T-helper 1 cell treated with Interleukin-12 subunit alpha and Interleukin-12 subunit beta and Interleukin-4 antibody, amounts not matched to agents 30 μg/mL and 1 μg/mL, for 36 hours (primary cell): Measurements from ENCODE around the gene CLDND1.

Experiments
- H3K27ac Mint-ChIP-seq: one replicate; pipeline ENCODE4 v1.8.0; 2021; ENCODE audit warnings: mild to moderate bottlenecking, mixed read lengths
- H3K27me3 Mint-ChIP-seq: one replicate; pipeline ENCODE4 v1.8.0; 2021; ENCODE audit warnings: low read depth, mixed read lengths
- H3K36me3 Mint-ChIP-seq: one replicate; pipeline ENCODE4 v1.8.0; 2021; ENCODE audit warnings: low read depth, mixed read lengths
- H3K4me1 Mint-ChIP-seq: one replicate; pipeline ENCODE4 v1.8.0; 2021; ENCODE audit warnings: low read depth, mixed read lengths
- H3K4me3 Mint-ChIP-seq: one replicate; pipeline ENCODE4 v1.8.0; 2021; ENCODE audit warnings: mild to moderate bottlenecking, moderate library complexity, mixed read lengths
- H3K9me3 Mint-ChIP-seq: one replicate; pipeline ENCODE4 v1.8.0; 2021; ENCODE audit warnings: mixed read lengths

Gene CLDND1

GRCh38 chr3:98514948-98515347 is 7.8 kb downstream of the CLDND1 start:
- Mint-ChIP-seq H3K4me3 (peak overlapping the region; percentile 21), H3K4me1 (peaks cover 66% of the 10 kb centered on the region), H3K36me3 (peaks cover 84% of the 10 kb centered on the region), H3K27me3 (no peaks in the 10 kb centered on the region), H3K27ac (peak overlapping the region; percentile 23), H3K9me3 (no peaks in the 10 kb centered on the region)

DNA sequence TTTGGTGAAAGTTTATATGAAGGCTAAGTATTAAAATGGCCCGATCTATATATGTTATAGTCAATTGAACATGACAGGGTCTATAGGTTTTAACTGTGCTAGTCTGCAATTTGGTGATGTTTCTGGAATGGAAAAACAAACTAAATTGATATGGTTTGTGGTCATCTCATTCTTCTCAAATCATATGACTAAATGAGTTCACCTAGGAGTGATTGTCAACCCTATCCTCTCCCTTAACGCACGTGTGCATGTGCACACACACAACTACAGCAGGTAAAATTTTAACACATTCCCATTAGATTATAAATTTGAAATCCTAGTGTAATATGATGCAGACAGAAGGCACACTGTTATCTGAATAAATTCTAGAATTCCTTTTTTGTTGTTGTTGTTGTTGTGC is 9.0 kb downstream of the CLDND1 start:
- peaks cover 61% of the 10 kb centered on the region for H3K4me1 Mint-ChIP-seq
- no peak overlapping the region for H3K27ac Mint-ChIP-seq
- peaks cover 84% of the 10 kb centered on the region for H3K36me3 Mint-ChIP-seq
- no peak overlapping the region for H3K4me3 Mint-ChIP-seq
- H3K9me3 Mint-ChIP-seq: no peaks in the 10 kb centered on the region
- H3K27me3 Mint-ChIP-seq: no peaks in the 10 kb centered on the region

DNA sequence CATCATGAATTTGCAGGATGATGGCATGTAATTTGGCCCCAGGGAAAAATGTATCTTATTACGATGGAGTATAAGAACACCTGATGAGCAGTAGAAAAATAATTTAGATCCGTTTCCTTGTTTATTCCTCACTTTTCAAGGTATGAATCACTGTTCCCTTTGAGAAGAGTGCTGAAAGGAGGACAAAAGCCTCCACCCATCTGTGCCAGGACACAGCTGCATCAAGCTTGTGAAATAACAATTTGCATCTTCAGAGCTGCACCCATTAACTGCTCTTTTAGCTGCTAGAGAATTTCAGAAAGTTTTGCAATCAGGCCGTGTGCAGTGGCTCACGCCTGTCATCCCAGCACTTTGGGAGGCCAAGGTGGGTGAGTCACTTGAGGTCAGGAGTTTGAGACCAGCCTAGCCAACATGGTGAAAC is 9.6 kb downstream of the CLDND1 start:
- Mint-ChIP-seq H3K27me3 (no peaks in the 10 kb centered on the region), H3K4me3 (no peak overlapping the region), H3K4me1 (peaks cover 58% of the 10 kb centered on the region), H3K36me3 (peaks cover 84% of the 10 kb centered on the region), H3K9me3 (no peaks in the 10 kb centered on the region), H3K27ac (no peak overlapping the region)

- Mint-ChIP-seq H3K4me1 (peaks cover 54% of the 10 kb centered on the region), H3K4me3 (no peak overlapping the region), H3K9me3 (no peaks in the 10 kb centered on the region), H3K36me3 (peaks cover 84% of the 10 kb centered on the region), H3K27ac (no peak overlapping the region), H3K27me3 (no peaks in the 10 kb centered on the region)
These were observed 10.1 kb downstream of the CLDND1 start for GRCh38 chr3:98512576-98512975.

DNA sequence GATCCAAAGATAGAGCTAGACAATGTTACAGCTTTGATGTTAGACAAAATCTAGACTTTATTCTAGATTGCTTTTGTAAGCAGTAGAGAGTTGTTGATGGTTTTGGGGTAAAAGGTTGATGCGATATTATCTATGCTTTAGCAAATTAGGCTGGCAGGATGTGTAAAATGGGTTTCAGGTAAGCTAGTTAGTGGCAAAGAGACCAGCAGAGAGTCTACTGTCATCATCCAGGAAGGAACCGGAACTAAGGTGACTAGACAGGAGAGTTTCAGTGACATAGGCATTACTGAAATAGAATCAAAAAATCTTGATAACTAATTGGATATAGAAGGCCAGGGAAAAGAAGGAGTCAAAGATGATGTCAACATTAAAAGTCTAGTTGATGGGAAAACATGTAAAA is 14.1 kb downstream of the CLDND1 start:
- H3K27me3 Mint-ChIP-seq: no peaks in the 10 kb centered on the region
- H3K27ac Mint-ChIP-seq: no peak overlapping the region
- H3K4me3 Mint-ChIP-seq: no peak overlapping the region
- peaks cover 25% of the 10 kb centered on the region for H3K4me1 Mint-ChIP-seq
- peaks cover 68% of the 10 kb centered on the region for H3K36me3 Mint-ChIP-seq
- H3K9me3 Mint-ChIP-seq: no peaks in the 10 kb centered on the region

DNA sequence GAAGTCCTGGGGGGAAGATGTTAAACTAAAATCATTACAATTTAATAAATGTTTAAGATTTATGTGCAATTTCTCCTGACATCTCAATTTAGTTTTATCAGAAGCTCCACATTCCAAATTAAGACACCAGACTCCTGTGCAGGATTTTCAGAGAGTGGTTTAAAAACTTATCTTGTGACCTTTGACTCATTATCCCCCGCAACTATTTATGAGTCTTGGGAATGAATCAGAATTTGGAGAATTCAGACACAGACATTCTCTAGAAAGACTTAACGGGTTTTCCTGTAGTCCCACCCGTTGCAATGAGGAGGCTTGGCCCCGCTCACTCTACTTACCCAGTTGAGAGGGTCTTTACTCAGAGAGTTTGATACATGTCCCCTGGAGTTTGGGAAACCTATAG is 18.2 kb downstream of the CLDND1 start:
- Mint-ChIP-seq H3K36me3 (peaks cover 49% of the 10 kb centered on the region), H3K27me3 (no peaks in the 10 kb centered on the region)

GRCh38 chr3:98501863-98502576 is 20.7 kb downstream of the CLDND1 start:
- Mint-ChIP-seq H3K9me3 (no peaks in the 10 kb centered on the region), H3K4me1 (peaks cover 3% of the 10 kb centered on the region), H3K36me3 (peaks cover 28% of the 10 kb centered on the region), H3K4me3 (no peak overlapping the region), H3K27me3 (no peaks in the 10 kb centered on the region), H3K27ac (no peak overlapping the region)

More for the DNA sequence above, 18.2 kb downstream of the CLDND1 start:
- Mint-ChIP-seq H3K27ac (no peak overlapping the region), H3K9me3 (no peaks in the 10 kb centered on the region), H3K4me1 (peaks cover 11% of the 10 kb centered on the region), H3K4me3 (no peak overlapping the region)

DNA sequence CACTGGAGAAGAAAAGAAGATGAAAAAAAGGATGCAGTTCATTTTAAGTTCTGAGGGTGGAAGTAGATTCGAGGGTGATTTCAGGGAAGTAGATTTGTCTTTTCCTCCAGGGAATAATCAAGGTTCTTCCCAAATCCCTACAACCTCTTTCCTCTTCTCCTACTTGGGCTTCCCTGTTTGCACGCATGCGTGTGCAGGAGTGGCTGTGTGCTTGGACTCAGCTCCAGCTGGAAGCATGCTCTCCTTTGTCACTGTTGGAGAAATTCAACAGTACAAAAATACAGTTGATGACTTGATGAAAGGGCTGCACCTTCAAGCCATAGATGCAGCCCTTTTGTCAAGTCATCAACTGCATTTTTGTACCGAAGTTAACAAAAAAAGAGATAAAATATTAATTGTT is 21.4 kb downstream of the CLDND1 start:
- H3K27me3 Mint-ChIP-seq: no peaks in the 10 kb centered on the region
- no peak overlapping the region for H3K4me3 Mint-ChIP-seq
- no peaks in the 10 kb centered on the region for H3K9me3 Mint-ChIP-seq
- H3K36me3 Mint-ChIP-seq: peaks cover 21% of the 10 kb centered on the region
- no peak overlapping the region for H3K27ac Mint-ChIP-seq
- H3K4me1 Mint-ChIP-seq: peaks cover 3% of the 10 kb centered on the region

DNA sequence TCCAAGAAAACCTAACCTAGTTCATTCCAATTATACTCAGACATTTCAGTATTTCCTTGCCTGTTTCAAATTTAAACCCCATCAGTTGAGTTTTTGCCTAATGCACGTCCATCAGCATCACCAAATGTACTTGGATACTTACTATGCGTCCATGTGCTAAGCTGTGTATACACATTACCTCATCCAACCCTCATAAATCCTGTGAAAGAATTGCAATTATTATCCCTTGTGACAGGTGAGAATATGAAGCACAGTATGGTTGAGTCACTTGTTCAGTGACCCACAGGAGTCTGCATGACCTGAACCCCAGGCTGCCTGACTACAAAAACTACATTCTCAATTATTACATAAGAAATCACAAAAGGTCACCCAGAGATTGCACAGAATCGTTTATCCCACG is 22.7 kb downstream of the CLDND1 start:
- H3K4me3 Mint-ChIP-seq: no peak overlapping the region
- peaks cover 18% of the 10 kb centered on the region for H3K36me3 Mint-ChIP-seq
- no peak overlapping the region for H3K27ac Mint-ChIP-seq
- H3K4me1 Mint-ChIP-seq: peaks cover 3% of the 10 kb centered on the region
- H3K9me3 Mint-ChIP-seq: no peaks in the 10 kb centered on the region
- H3K27me3 Mint-ChIP-seq: peaks cover under 1% of the 10 kb centered on the region

DNA sequence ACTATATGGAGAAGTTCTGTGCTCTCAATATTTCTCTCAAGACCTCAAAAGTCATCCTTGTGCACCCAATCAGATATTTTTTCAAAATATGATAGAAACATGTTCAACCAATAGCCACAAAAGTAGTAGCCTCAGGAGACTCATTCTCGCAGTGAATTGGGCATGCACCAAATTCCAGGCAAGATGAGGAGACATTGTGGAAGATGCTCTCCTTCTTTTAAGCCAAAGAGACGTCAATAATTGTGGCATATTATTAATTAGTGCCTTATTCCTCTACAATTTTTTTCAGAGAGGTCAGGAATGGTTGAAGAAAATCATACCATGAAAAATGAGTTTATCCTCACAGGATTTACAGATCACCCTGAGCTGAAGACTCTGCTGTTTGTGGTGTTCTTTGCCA is 25.3 kb downstream of the CLDND1 start, which contains the start of gene OR5K2:
Gene OR5K2 (plus strand): TSS at position 301 of the 400 bp plus-strand sequence. CDS start 0 bp downstream, at position 301.
- Mint-ChIP-seq H3K27me3 (peaks cover 22% of the 10 kb centered on the region), H3K9me3 (no peaks in the 10 kb centered on the region), H3K4me1 (no peaks in the 10 kb centered on the region), H3K4me3 (no peak within 1 kb of the TSS), H3K27ac (no peak within 1 kb of the TSS), H3K36me3 (peaks cover 6% of the 10 kb centered on the region)

- H3K4me1 Mint-ChIP-seq: peaks cover 4% of the 10 kb centered on the region
- peaks cover 30% of the 10 kb centered on the region for H3K27me3 Mint-ChIP-seq
- H3K4me3 Mint-ChIP-seq: no peak overlapping the region
- peaks cover 53% of the 10 kb centered on the region for H3K9me3 Mint-ChIP-seq
- peaks cover 7% of the 10 kb centered on the region for H3K36me3 Mint-ChIP-seq
- H3K27ac Mint-ChIP-seq: no peak overlapping the region
These were observed 39.1 kb downstream of the CLDND1 start for GRCh38 chr3:98483626-98484025.

GRCh38 chr3:98482717-98483482 is 39.8 kb downstream of the CLDND1 start:
- Mint-ChIP-seq H3K27me3 (peaks cover 24% of the 10 kb centered on the region), H3K4me1 (peaks cover 4% of the 10 kb centered on the region), H3K9me3 (peaks cover 48% of the 10 kb centered on the region), H3K27ac (no peak overlapping the region), H3K4me3 (no peak overlapping the region), H3K36me3 (peaks cover 6% of the 10 kb centered on the region)
